ENCODE data around the gene WNT11. TPM values are rescaled to one million over a fixed set of nuclear protein-coding genes. Genes with fewer than 3 reads are reported as not detected.

The WNT11 gene
- 0.28 and 1.1 TPM in 2 replicates for total RNA-seq

DNA sequence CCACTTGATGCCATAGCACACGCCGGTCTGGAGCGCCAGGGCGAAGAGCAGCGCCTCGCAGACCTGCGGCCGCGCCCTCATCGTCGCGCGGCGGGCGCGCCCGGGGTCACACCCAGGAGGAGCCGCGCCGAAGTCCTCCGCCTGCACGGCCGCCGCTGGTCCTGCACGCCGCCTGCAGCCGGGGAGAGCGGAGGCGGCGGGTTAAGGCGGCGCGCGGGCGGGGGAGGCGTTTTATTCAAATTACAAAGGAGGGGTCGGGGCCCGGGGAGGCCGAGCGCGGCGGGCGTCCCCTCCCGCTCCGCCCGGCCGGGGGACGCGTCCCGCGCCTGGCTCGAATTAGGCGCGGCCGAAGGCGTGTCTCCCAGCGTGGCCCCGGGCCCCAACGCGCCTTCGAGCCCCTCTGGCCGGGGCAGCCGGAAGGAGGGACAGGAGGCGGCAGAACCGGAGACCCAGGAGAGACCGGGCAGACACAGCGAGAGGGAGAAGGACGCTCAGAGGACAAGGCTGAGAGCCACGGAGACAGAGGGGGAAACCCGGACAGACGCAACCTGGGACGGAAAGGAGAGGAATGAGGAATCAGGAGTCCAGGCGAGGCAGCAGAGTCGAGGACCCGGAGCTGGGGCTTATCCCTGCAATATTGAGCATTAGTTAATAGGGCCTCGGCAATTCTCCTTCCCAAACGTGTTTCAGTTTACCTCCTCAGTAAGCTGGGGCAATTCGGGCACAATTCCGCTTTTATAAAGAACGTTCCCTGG, at the start of gene WNT11:
Gene WNT11, minus strand, starts transcription at position 176 of the 755 bp plus-strand sequence. Its CDS starts 95 bp downstream, at position 81.

Other genes with a start within 250 kb of the WNT11 start
- 32.1 and 33.7 TPM in 2 replicates for gene THAP12, start 174.6 kb upstream of the WNT11 start, total RNA-seq
- 0.57 and 1.5 TPM in 2 replicates for gene GVQW3, start 174.8 kb upstream of the WNT11 start, total RNA-seq
- 7.9 and 9.4 TPM in 2 replicates for gene EMSY, start 238.5 kb upstream of the WNT11 start, total RNA-seq